GM12801 (cell line): ENCODE results near the gene PDE4C.

Experiments
- TF ChIP-seq, protein P1 (sequence below): IDR thresholded peaks from one replicate; pipeline ENCODE4 v1.5.1; 2011; ENCODE audit warnings: control low read depth; ENCODE audit not compliant: insufficient read length; ENCODE audit errors: extremely low read depth

PDE4C gene

GRCh38 chr19:18266771-18267686, 40.8 kb upstream of the PDE4C start:
- TF ChIP-seq, protein P1, sequence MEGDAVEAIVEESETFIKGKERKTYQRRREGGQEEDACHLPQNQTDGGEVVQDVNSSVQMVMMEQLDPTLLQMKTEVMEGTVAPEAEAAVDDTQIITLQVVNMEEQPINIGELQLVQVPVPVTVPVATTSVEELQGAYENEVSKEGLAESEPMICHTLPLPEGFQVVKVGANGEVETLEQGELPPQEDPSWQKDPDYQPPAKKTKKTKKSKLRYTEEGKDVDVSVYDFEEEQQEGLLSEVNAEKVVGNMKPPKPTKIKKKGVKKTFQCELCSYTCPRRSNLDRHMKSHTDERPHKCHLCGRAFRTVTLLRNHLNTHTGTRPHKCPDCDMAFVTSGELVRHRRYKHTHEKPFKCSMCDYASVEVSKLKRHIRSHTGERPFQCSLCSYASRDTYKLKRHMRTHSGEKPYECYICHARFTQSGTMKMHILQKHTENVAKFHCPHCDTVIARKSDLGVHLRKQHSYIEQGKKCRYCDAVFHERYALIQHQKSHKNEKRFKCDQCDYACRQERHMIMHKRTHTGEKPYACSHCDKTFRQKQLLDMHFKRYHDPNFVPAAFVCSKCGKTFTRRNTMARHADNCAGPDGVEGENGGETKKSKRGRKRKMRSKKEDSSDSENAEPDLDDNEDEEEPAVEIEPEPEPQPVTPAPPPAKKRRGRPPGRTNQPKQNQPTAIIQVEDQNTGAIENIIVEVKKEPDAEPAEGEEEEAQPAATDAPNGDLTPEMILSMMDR: no peak

DNA sequence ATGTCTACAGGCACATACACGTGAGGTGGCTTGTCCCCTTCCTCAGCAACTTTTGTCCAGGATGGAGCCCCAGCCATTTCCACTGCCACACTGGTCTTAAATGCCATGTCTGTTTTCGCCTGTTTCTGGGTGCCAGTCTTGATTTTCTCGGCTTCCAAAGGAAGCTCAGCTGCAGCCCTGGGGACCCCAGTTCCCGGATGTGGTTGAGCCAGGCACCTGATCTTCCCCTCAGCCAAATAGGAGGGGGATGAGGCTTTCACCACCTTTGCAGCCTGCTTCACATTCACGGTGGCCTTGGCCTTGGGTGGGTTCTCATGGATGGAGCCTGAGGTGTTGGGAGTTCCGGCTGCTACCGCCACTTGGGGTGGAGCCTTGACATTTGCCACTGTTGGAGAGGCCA, 39.3 kb upstream of the PDE4C start:
- TF ChIP-seq, protein P1: no peak

GRCh38 chr19:18264971-18265540, 38.8 kb upstream of the PDE4C start:
- TF ChIP-seq, protein P1: no peak

- TF ChIP-seq, protein P1: no peak
These were observed 38.1 kb upstream of the PDE4C start for GRCh38 chr19:18264137-18264854.

GRCh38 chr19:18263324-18264136, 37.3 kb upstream of the PDE4C start:
- TF ChIP-seq, protein P1: no peak

GRCh38 chr19:18262917-18263316, 36.7 kb upstream of the PDE4C start:
- TF ChIP-seq, protein P1: no peak
